GM12873 (cell line): ENCODE results near the gene NR0B2.

Source experiments
- TF ChIP-seq, protein P1 (sequence below): IDR thresholded peaks from 2 replicates; pipeline ENCODE4 v1.5.1; 2012; ENCODE audit warnings: low read depth, mild to moderate bottlenecking, moderate library complexity, low read length, control low read depth; ENCODE audit not compliant: insufficient read depth; ENCODE audit errors: missing control alignments

The NR0B2 gene

GRCh38 chr1:26900815-26901511 is 12.8 kb downstream of the NR0B2 start:
- TF ChIP-seq, protein P1, sequence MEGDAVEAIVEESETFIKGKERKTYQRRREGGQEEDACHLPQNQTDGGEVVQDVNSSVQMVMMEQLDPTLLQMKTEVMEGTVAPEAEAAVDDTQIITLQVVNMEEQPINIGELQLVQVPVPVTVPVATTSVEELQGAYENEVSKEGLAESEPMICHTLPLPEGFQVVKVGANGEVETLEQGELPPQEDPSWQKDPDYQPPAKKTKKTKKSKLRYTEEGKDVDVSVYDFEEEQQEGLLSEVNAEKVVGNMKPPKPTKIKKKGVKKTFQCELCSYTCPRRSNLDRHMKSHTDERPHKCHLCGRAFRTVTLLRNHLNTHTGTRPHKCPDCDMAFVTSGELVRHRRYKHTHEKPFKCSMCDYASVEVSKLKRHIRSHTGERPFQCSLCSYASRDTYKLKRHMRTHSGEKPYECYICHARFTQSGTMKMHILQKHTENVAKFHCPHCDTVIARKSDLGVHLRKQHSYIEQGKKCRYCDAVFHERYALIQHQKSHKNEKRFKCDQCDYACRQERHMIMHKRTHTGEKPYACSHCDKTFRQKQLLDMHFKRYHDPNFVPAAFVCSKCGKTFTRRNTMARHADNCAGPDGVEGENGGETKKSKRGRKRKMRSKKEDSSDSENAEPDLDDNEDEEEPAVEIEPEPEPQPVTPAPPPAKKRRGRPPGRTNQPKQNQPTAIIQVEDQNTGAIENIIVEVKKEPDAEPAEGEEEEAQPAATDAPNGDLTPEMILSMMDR = no peak

- TF ChIP-seq, protein P1 = no peak
Measured at GRCh38 chr1:26900001-26900814, 13.6 kb downstream of the NR0B2 start, which contains the start of gene GPATCH3. Gene GPATCH3 (minus strand): TSS chr1:26900467. CDS start chr1:26900442, 25 bp downstream.

DNA sequence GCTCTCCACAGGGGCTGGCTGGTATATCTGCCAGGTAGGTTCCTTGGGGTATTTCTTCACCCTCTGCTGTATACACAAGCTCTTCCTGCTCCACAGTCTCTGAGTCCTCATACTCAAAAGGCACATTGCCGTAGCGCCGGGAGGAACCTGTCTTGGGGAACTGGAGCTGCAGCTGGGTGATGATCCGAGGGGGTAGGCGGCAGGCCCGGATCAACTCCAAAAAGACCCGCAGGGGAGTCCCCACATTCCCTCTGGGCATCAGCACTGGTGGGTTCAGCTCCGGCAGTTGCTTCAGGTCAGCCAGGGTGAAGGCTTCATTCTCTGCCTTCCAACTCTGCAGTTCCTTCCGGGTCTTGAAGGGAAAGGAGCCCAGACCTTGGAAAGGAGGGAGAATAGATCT is 16.4 kb downstream of the NR0B2 start:
- TF ChIP-seq, protein P1 = no peak

- TF ChIP-seq, protein P1 = no peak
Measured at GRCh38 chr1:26894263-26894662, 19.5 kb downstream of the NR0B2 start.

DNA sequence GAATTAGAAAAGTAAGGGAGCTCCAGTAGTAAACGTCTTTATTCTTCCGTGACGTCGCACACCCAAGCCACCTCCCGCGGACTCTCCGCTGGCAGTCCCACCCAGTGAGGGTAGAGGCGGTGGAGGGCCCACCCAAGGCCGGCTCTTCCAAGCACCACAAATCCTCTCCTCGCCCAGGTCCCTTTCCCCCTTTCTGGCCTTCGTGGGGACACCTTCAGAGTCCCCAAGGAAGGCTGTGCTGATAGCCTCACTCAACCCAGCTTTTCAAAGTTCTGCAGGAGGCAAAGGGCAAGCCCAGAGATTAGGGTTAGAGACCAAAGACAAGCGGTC is 23.3 kb downstream of the NR0B2 start:
- TF ChIP-seq, protein P1 = no peak

GRCh38 chr1:26889551-26890466 is 24.0 kb downstream of the NR0B2 start, which contains the start of gene GPN2:
Gene GPN2 (minus strand): TSS chr1:26890283. CDS start chr1:26890096, 187 bp downstream.
- TF ChIP-seq, protein P1 = no peak
